Osteoblast (primary cell): ENCODE results near the gene ACAA1. TPM values are rescaled to one million over a fixed set of nuclear protein-coding genes. Genes with fewer than 3 reads are reported as not detected.
"Not testable (repeated sequence)": the region's sequence is repeated elsewhere in the genome, so short reads cannot be mapped to it uniquely, and the experiment has no call there.

Experiments
- DNase-seq: peaks from one replicate; pipeline ENCODE4 v3.0.0; 2011; ENCODE audit warnings: low spot score, mixed read lengths; ENCODE audit not compliant: insufficient read length; ENCODE audit errors: missing footprints
- H2AFZ ChIP-seq: 2 replicates; pipeline ENCODE4 v1.6.0; 2011; ENCODE audit warnings: mild to moderate bottlenecking, low read length
- H3K27ac ChIP-seq: 2 replicates; pipeline ENCODE4 v1.5.1; 2011; ENCODE audit warnings: mild to moderate bottlenecking, low read depth, low read length, moderate library complexity
- H3K27me3 ChIP-seq: 2 replicates; pipeline ENCODE4 v1.6.0; 2012; ENCODE audit warnings: mild to moderate bottlenecking, control low read depth, inconsistent platforms, low read length, moderate library complexity; ENCODE audit not compliant: insufficient read depth
- H3K36me3 ChIP-seq: 2 replicates; pipeline ENCODE4 v1.5.1; 2011; ENCODE audit warnings: mild to moderate bottlenecking, low read length, control low read depth, moderate library complexity; ENCODE audit not compliant: insufficient read depth
- H3K4me1 ChIP-seq: 2 replicates; pipeline ENCODE4 v1.5.1; 2011; ENCODE audit warnings: mild to moderate bottlenecking, low read length, control low read depth, moderate library complexity; ENCODE audit not compliant: insufficient read depth
- H3K4me2 ChIP-seq: 2 replicates; pipeline ENCODE4 v1.6.0; 2011; ENCODE audit warnings: mild to moderate bottlenecking, low read length; ENCODE audit not compliant: insufficient read depth
- H3K4me3 ChIP-seq: fragments of 200-600 bp; sonication (generic); 3 replicates; pipeline ENCODE4 v1.5.1; 2012; ENCODE audit warnings: mild to moderate bottlenecking, low read length, inconsistent platforms; ENCODE audit not compliant: insufficient read depth
- H3K79me2 ChIP-seq: 2 replicates; pipeline ENCODE4 v1.6.0; 2012; ENCODE audit warnings: mild to moderate bottlenecking, low read length, control low read depth, inconsistent platforms; ENCODE audit not compliant: insufficient read depth
- H3K9me3 ChIP-seq: 2 replicates; pipeline ENCODE4 v1.5.1; 2011; ENCODE audit warnings: low read depth, low read length, control low read depth
- H4K20me1 ChIP-seq: 2 replicates; pipeline ENCODE4 v1.6.0; 2012; ENCODE audit warnings: mild to moderate bottlenecking, low read length, control low read depth; ENCODE audit not compliant: insufficient read depth
- total RNA-seq: library from RNA; depleted of rRNA; stranded (reverse); fragments of >200 nt; gene quantifications from 2 replicates; pipeline ENCODE4 v1.2.3, GENCODE V29; 2012
- TF ChIP-seq, protein P1 (sequence below): IDR thresholded peaks from 2 replicates; pipeline ENCODE4 v1.5.1; 2011; ENCODE audit warnings: mild to moderate bottlenecking, low read depth, low read length, moderate library complexity; ENCODE audit errors: extremely low read depth

The ACAA1 gene
- total RNA-seq, 1 donor: 17.4 TPM

DNA sequence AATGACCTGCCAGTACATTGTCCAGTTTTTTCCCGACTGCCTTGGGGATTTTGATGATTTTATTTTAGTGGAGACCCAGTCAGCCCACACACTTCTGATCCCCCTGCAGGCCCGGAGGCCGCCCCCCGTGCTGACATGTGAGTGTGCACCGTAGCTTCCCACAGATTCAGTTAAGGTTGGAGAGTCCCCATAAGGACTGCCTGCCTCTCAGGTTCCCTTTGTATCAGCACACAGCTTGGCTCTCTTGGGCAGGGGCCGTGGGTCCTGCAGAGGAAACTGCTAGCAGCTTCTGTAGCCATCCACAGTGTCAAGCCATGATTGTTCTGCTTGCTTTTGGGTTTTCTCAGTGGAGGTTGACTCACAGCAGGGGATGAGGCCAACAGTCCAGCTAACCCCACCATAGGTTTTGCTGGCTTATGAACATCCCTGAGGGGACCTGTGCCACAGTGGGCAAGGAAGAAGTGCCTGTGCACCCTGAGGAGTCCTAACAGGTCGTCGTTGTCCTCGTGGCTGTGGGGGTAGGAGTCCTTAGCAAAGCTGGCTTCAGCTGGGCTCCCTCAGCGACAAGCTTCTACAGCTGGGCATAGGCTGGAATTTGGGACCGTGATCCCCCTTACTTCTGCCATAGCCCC is 51.5 kb downstream of the ACAA1 start:
- no peaks in the 10 kb centered on the region for H3K27me3 ChIP-seq
- H3K4me2 ChIP-seq: no peak overlapping the region

DNA sequence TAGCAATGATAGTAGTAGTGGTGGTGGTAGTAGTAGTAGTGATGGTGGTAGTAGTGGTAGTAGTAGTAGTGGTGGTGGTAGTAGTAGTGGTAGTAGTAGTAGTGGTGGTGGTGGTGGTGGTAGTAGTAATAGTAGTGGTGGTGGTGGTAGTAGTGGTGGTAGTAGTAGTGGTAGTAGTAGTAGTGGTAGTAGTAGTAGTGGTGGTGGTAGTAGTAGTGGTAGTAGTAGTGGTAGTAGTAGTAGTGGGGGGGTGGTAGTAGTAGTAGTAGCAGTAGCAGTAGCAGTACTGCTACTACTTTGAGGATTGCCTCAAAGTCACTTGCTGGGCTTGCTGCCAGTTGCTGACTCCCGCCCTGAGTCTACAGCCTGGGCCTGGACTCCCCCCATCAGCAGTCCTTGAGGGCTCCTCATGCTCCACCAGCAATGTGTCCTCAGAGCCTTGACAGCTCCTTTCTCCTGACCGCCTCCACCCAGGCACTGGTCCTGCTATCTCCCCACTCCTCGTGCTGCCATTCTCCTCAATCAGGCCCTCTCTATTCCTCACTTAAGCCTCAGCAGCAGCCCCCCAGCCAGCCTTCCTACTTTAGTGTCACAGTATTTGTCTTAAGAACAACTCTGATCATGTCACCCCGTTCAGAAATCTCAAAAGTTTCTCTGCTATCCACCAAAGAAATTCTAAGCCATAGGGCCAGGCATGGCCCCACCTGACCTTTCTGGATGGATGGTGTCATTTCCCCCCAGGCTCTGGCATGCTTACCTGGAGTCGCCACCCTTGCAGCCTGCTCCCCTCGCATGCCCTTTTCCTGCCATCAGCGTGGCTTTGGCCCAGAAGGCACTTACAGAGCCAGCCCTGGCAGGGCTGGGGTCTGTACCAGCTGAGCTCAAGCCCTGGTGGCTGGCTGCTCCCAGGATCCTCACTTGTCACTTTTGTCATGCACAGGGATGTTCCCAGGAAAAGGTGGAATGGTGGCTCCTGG is 52.3 kb downstream of the ACAA1 start:
- TF ChIP-seq, protein P1, sequence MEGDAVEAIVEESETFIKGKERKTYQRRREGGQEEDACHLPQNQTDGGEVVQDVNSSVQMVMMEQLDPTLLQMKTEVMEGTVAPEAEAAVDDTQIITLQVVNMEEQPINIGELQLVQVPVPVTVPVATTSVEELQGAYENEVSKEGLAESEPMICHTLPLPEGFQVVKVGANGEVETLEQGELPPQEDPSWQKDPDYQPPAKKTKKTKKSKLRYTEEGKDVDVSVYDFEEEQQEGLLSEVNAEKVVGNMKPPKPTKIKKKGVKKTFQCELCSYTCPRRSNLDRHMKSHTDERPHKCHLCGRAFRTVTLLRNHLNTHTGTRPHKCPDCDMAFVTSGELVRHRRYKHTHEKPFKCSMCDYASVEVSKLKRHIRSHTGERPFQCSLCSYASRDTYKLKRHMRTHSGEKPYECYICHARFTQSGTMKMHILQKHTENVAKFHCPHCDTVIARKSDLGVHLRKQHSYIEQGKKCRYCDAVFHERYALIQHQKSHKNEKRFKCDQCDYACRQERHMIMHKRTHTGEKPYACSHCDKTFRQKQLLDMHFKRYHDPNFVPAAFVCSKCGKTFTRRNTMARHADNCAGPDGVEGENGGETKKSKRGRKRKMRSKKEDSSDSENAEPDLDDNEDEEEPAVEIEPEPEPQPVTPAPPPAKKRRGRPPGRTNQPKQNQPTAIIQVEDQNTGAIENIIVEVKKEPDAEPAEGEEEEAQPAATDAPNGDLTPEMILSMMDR: no peak
- no peaks in the 10 kb centered on the region for H4K20me1 ChIP-seq
- no peaks in the 10 kb centered on the region for H3K4me1 ChIP-seq
- no peak overlapping the region for H3K4me2 ChIP-seq
- no peak overlapping the region for H2AFZ ChIP-seq
- peak; percentile 62 for DNase-seq
- no peaks in the 10 kb centered on the region for H3K36me3 ChIP-seq
- H3K27me3 ChIP-seq: no peaks in the 10 kb centered on the region
- peaks cover 5% of the 10 kb centered on the region for H3K9me3 ChIP-seq
- no peak overlapping the region for H3K27ac ChIP-seq
- no peak overlapping the region for H3K4me3 ChIP-seq
- H3K79me2 ChIP-seq: no peaks in the 10 kb centered on the region

More for the DNA sequence above, 51.5 kb downstream of the ACAA1 start:
- DNase-seq: peak; percentile 62
- no peaks in the 10 kb centered on the region for H3K4me1 ChIP-seq
- no peak overlapping the region for H2AFZ ChIP-seq
- no peaks in the 10 kb centered on the region for H3K36me3 ChIP-seq
- peaks cover 5% of the 10 kb centered on the region for H3K9me3 ChIP-seq
- no peak overlapping the region for H3K4me3 ChIP-seq
- no peaks in the 10 kb centered on the region for H4K20me1 ChIP-seq
- no peaks in the 10 kb centered on the region for H3K79me2 ChIP-seq
- H3K27ac ChIP-seq: no peak overlapping the region
- TF ChIP-seq, protein P1: no peak

DNA sequence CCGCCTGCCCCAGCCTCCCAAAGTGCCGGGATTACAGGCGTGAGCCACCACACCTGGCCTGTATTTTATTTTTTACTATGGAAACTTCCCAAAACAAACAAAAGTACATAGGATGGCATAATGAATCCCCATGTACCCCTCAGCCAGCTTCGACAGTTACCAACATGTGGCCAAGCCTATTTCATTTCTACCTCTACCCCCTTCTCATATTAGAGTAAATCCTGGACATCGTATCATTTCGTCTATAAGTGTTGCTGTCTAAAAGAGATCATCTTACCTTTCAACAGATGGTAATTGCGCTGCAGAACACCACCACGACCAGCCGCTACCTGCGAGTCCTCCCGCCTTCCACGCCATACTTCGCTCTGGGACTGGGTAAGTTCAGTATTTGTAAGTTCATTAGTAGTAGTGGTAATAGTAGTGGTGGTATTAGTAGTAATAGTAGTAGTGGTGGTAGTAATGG is 53.0 kb downstream of the ACAA1 start:
- H3K36me3 ChIP-seq: no peaks in the 10 kb centered on the region
- DNase-seq: peak; percentile 29

DNA sequence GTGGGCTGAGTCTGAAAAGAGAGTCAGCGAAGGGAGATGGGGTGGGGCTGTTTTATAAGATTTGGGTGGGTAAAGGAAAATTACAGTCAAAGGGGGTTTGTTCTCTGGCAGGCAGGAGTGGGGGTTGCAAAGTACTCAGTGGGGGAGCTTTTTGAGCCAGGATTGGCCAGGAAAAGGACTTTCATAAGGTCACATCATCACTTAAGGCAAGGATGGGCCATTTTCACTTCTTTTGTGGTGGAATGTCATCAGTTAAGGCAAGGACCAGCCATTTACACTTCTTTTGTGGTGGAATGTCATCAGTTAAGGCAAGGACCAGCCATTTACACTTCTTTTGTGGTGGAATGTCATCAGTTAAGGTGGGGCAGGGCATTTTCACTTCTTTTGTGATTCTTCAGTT is 53.7 kb downstream of the ACAA1 start:
- not testable (repeated sequence) for H3K27ac ChIP-seq, H3K9me3 ChIP-seq, H3K4me1 ChIP-seq, H3K79me2 ChIP-seq, DNase-seq, H3K36me3 ChIP-seq, H4K20me1 ChIP-seq, H2AFZ ChIP-seq, H3K27me3 ChIP-seq, H3K4me3 ChIP-seq, H3K4me2 ChIP-seq

More for the DNA sequence above, 53.0 kb downstream of the ACAA1 start:
- Histone ChIP-seq H3K27ac (no peak overlapping the region), H3K4me2 (no peak overlapping the region), H4K20me1 (no peaks in the 10 kb centered on the region), H3K4me1 (no peaks in the 10 kb centered on the region), H3K4me3 (no peak overlapping the region), H3K27me3 (no peaks in the 10 kb centered on the region), H2AFZ (no peak overlapping the region), H3K79me2 (no peaks in the 10 kb centered on the region), H3K9me3 (peaks cover 5% of the 10 kb centered on the region)
- TF ChIP-seq, protein P1: no peak

DNA sequence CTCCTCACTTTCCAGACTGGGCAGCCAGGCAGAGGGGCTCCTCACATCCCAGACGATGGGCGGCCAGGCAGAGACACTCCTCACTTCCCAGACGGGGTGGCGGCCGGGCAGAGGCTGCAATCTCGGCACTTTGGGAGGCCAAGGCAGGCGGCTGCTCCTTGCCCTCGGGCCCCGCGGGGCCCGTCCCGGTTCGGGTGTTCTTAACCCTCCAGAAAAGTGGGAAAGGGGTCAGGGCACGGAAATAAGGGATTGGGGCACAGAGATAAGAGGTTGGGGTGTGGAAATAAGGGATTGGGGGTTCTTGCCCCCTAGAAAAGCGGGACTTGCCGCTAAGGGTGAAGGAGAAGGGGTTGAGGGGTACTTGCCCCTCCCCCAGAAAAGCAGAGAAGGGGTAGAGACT is 54.6 kb downstream of the ACAA1 start:
- H3K9me3 ChIP-seq, H3K4me3 ChIP-seq, H3K79me2 ChIP-seq, H3K27ac ChIP-seq, H3K4me1 ChIP-seq, H2AFZ ChIP-seq, DNase-seq, H4K20me1 ChIP-seq, H3K27me3 ChIP-seq, H3K4me2 ChIP-seq, H3K36me3 ChIP-seq: not testable (repeated sequence)

DNA sequence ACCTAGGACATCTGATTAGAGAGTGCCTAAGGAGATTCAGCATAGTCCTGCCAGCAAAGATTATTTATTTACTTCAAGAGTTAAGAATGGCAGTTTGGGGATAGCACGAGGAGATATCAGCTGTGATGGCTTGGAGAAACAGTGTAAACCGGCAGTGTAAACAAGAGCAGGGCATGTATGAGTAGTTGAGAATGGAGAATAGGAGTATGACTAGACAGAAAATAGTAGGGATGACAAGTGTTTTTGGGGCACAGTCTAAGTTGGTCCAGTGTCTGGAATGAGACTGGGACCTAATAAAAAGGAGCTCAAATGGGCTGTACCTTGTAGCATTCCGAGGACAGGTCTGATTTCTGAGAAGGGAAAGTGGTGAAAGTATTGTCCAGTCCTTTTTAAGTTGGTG is 59.9 kb downstream of the ACAA1 start:
- H2AFZ ChIP-seq, H3K4me3 ChIP-seq, H3K4me2 ChIP-seq, H3K4me1 ChIP-seq, H3K27me3 ChIP-seq, H3K36me3 ChIP-seq, H3K9me3 ChIP-seq, DNase-seq, H4K20me1 ChIP-seq, H3K79me2 ChIP-seq, H3K27ac ChIP-seq: not testable (repeated sequence)
